Ishikawa (cell line): ENCODE results near the gene LMO3.

Experiments
- CEBPB ChIP-seq: IDR thresholded peaks from 2 replicates; pipeline ENCODE4 v1.6.1; 2012
- CREB1 ChIP-seq: IDR thresholded peaks from 2 replicates; pipeline ENCODE4 v1.6.1; 2012; ENCODE audit warnings: low read depth
- EGR1 ChIP-seq: IDR thresholded peaks from 2 replicates; pipeline ENCODE4 v1.6.1; 2012
- EP300 ChIP-seq: IDR thresholded peaks from 2 replicates; pipeline ENCODE4 v1.6.1; 2012; ENCODE audit warnings: borderline replicate concordance
- FOXM1 ChIP-seq: IDR thresholded peaks from 2 replicates; pipeline ENCODE4 v1.6.1; 2012; ENCODE audit warnings: low read depth, borderline replicate concordance
- MAX ChIP-seq: IDR thresholded peaks from 2 replicates; pipeline ENCODE4 v1.6.1; 2012
- NFIC ChIP-seq: IDR thresholded peaks from 2 replicates; pipeline ENCODE4 v1.6.1; 2012
- RAD21 ChIP-seq: IDR thresholded peaks from 2 replicates; pipeline ENCODE4 v1.6.1; 2012; ENCODE audit warnings: low read depth
- REST ChIP-seq: IDR thresholded peaks from 2 replicates; pipeline ENCODE4 v1.6.1; 2012; ENCODE audit warnings: low read depth, mild to moderate bottlenecking
- TAF1 ChIP-seq: IDR thresholded peaks from 2 replicates; pipeline ENCODE4 v1.6.1; 2012; ENCODE audit warnings: low read depth, mild to moderate bottlenecking
- TCF12 ChIP-seq: IDR thresholded peaks from 2 replicates; pipeline ENCODE4 v1.6.1; 2012; ENCODE audit warnings: low read depth
- TEAD4 ChIP-seq: IDR thresholded peaks from 2 replicates; pipeline ENCODE4 v1.6.1; 2012
- USF1 ChIP-seq: IDR thresholded peaks from 2 replicates; pipeline ENCODE4 v1.6.1; 2012
- YY1 ChIP-seq: IDR thresholded peaks from 2 replicates; pipeline ENCODE4 v1.6.1; 2012; ENCODE audit warnings: low read depth
- ZBTB7A ChIP-seq: IDR thresholded peaks from 2 replicates; pipeline ENCODE4 v1.6.1; 2012; ENCODE audit warnings: low read depth

The LMO3 gene

GRCh38 chr12:16606991-16607390 is 1.0 kb upstream of the LMO3 start:
- TF ChIP-seq FOXM1, result no peak
- TF ChIP-seq NFIC, result no peak
- no peak for TF ChIP-seq YY1
- no peak for TF ChIP-seq TEAD4
- no peak for TF ChIP-seq CEBPB
- no peak for TF ChIP-seq TAF1
- TF ChIP-seq RAD21, result no peak
- no peak for TF ChIP-seq EGR1
- no peak for TF ChIP-seq REST
- TF ChIP-seq ZBTB7A, result no peak
- no peak for TF ChIP-seq CREB1
- TF ChIP-seq TCF12, result no peak
- no peak for TF ChIP-seq USF1
- TF ChIP-seq EP300, result no peak
- no peak for TF ChIP-seq MAX

GRCh38 chr12:16606201-16606849 is 363 bp upstream of the LMO3 start:
- TF ChIP-seq MAX, result peak; percentile 16
- no peak for TF ChIP-seq TCF12

- TF ChIP-seq TAF1 (no peak), TCF12 (no peak), MAX (0 out of 2 replicates have a peak, but pooled peaks have one; percentile 3), USF1 (no peak)
Observed at GRCh38 chr12:16605642-16606116, 283 bp downstream of the LMO3 start.

- TF ChIP-seq ZBTB7A, result no peak
- TF ChIP-seq RAD21, result no peak
- no peak for TF ChIP-seq TEAD4
- TF ChIP-seq NFIC, result no peak
- no peak for TF ChIP-seq CEBPB
- no peak for TF ChIP-seq EGR1
- TF ChIP-seq TAF1, result no peak
- no peak for TF ChIP-seq REST
- no peak for TF ChIP-seq YY1
- TF ChIP-seq FOXM1, result no peak
- TF ChIP-seq TCF12, result no peak
- no peak for TF ChIP-seq EP300
Observed at GRCh38 chr12:16604596-16605252, 1.2 kb downstream of the LMO3 start.

- TF ChIP-seq YY1 (no peak), MAX (no peak), RAD21 (no peak), FOXM1 (no peak), USF1 (no peak), CREB1 (no peak), EP300 (no peak), REST (no peak), TAF1 (no peak), EGR1 (no peak)
Observed at GRCh38 chr12:16603916-16604575, 1.9 kb downstream of the LMO3 start.
